Measurements from ENCODE around the gene KRT26. TPM values are rescaled to one million over a fixed set of nuclear protein-coding genes. Genes with fewer than 3 reads are reported as not detected.

Gene KRT26
- total and polyA plus RNA-seq, 2 experiments from 2014 or later, result not detected

DNA sequence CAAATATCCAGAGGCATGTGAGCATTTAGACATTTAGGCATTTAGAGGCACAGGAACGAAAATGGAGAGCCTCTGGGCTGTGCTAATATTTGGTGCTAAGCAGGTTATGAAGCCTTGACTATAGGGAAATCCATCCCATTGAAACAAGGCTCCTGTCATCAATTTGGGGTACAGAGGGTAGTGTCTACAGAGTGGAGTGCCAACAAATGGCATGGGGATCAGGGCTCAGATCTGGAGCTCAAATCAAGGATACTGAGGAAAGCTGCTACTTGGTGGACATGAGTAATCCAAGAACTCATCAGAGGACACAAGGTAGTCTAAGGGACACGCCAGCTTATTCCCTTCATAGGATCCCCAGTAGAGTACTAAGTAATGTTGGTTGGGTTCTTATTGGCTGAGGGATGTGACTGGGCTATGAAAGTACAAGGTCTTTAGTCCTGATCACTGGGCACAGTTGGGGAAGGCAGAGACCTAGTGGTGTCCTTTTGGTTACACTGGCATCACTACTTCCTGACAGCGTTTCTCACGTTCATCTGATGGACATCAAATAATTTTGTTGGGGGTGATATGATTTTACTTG lies 45.2 kb upstream of the KRT26 start (continued):
- TF ChIP-seq, protein P1, sequence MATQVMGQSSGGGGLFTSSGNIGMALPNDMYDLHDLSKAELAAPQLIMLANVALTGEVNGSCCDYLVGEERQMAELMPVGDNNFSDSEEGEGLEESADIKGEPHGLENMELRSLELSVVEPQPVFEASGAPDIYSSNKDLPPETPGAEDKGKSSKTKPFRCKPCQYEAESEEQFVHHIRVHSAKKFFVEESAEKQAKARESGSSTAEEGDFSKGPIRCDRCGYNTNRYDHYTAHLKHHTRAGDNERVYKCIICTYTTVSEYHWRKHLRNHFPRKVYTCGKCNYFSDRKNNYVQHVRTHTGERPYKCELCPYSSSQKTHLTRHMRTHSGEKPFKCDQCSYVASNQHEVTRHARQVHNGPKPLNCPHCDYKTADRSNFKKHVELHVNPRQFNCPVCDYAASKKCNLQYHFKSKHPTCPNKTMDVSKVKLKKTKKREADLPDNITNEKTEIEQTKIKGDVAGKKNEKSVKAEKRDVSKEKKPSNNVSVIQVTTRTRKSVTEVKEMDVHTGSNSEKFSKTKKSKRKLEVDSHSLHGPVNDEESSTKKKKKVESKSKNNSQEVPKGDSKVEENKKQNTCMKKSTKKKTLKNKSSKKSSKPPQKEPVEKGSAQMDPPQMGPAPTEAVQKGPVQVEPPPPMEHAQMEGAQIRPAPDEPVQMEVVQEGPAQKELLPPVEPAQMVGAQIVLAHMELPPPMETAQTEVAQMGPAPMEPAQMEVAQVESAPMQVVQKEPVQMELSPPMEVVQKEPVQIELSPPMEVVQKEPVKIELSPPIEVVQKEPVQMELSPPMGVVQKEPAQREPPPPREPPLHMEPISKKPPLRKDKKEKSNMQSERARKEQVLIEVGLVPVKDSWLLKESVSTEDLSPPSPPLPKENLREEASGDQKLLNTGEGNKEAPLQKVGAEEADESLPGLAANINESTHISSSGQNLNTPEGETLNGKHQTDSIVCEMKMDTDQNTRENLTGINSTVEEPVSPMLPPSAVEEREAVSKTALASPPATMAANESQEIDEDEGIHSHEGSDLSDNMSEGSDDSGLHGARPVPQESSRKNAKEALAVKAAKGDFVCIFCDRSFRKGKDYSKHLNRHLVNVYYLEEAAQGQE (IDR thresholded peaks at IDR 0.05; ENCODE audit: unreplicated experiment), result no peak
- no peak for TF ChIP-seq ETS1 (IDR thresholded peaks at IDR 0.05)
- TF ChIP-seq ZNF114 (CRISPR knock-in tag; IDR thresholded peaks at IDR 0.05), result no peak
- TF ChIP-seq CREB1 (CRISPR knock-in tag; IDR thresholded peaks at IDR 0.05; ENCODE audit: low read depth), result no peak
- no peak for TF ChIP-seq ZNF331 (CRISPR knock-in tag; IDR thresholded peaks at IDR 0.05; ENCODE audit: low read depth)

- H3K9me3 Mint-ChIP-seq, result no peaks in the 10 kb centered on the region; the same call in 2 of the 3 replicates
- peaks cover 8% of the 10 kb centered on the region; the same call in 2 of the 3 replicates for H3K36me3 Mint-ChIP-seq (ENCODE audit: low read depth)
- 0 out of 3 replicates have a peak, but pooled peaks cover 2% of the 10 kb centered on the region for H3K4me1 Mint-ChIP-seq
- Histone ChIP-seq H3K4me2 (no peak overlapping the region), H3K4me1 (ENCODE audit: insufficient read depth) (peaks cover 10% of the 10 kb centered on the region; the same call in 1 of the 2 replicates), H3K4me3 (no peak overlapping the region), H3F3A (replicated peaks; ENCODE audit: low read depth) (peaks cover 6% of the 10 kb centered on the region; the same call in 1 of the 2 replicates), H2AFZ (no peak overlapping the region), H4K20me1 (replicated peaks; ENCODE audit: insufficient read depth) (no peaks in the 10 kb centered on the region), H3K36me3 (ENCODE audit: insufficient read depth) (peaks cover 5% of the 10 kb centered on the region; the same call in 1 of the 2 replicates), H3K79me2 (replicated peaks; ENCODE audit: insufficient read depth) (no peaks in the 10 kb centered on the region), H3K9me2 (ENCODE audit: insufficient read depth) (peaks cover 2% of the 10 kb centered on the region; the same call in 1 of the 2 replicates), H3K27ac (ENCODE audit: low read depth) (no peak overlapping the region), H3K27me3 (ENCODE audit: insufficient read depth) (peaks cover 11% of the 10 kb centered on the region; the same call in 1 of the 2 replicates)
- no peak overlapping the region for H3K27ac Mint-ChIP-seq
- DNase-seq (ENCODE audit: low spot score) (no peak), ATAC-seq (no peak)
- H3K27me3 Mint-ChIP-seq (ENCODE audit: insufficient read depth, low read depth, poor library complexity), result peaks cover 3% of the 10 kb centered on the region
- no peak overlapping the region for H3K4me3 Mint-ChIP-seq
- TF ChIP-seq, protein P1 (IDR thresholded peaks at IDR 0.05; ENCODE audit: unreplicated experiment), result no peak
- TF ChIP-seq ETS1 (IDR thresholded peaks at IDR 0.05) (no peak), ZNF331 (CRISPR knock-in tag; IDR thresholded peaks at IDR 0.05; ENCODE audit: low read depth) (no peak), EZH2 (IDR thresholded peaks at IDR 0.05; ENCODE audit: low read depth, unreplicated experiment) (no peak)
- TF ChIP-seq, protein P2, sequence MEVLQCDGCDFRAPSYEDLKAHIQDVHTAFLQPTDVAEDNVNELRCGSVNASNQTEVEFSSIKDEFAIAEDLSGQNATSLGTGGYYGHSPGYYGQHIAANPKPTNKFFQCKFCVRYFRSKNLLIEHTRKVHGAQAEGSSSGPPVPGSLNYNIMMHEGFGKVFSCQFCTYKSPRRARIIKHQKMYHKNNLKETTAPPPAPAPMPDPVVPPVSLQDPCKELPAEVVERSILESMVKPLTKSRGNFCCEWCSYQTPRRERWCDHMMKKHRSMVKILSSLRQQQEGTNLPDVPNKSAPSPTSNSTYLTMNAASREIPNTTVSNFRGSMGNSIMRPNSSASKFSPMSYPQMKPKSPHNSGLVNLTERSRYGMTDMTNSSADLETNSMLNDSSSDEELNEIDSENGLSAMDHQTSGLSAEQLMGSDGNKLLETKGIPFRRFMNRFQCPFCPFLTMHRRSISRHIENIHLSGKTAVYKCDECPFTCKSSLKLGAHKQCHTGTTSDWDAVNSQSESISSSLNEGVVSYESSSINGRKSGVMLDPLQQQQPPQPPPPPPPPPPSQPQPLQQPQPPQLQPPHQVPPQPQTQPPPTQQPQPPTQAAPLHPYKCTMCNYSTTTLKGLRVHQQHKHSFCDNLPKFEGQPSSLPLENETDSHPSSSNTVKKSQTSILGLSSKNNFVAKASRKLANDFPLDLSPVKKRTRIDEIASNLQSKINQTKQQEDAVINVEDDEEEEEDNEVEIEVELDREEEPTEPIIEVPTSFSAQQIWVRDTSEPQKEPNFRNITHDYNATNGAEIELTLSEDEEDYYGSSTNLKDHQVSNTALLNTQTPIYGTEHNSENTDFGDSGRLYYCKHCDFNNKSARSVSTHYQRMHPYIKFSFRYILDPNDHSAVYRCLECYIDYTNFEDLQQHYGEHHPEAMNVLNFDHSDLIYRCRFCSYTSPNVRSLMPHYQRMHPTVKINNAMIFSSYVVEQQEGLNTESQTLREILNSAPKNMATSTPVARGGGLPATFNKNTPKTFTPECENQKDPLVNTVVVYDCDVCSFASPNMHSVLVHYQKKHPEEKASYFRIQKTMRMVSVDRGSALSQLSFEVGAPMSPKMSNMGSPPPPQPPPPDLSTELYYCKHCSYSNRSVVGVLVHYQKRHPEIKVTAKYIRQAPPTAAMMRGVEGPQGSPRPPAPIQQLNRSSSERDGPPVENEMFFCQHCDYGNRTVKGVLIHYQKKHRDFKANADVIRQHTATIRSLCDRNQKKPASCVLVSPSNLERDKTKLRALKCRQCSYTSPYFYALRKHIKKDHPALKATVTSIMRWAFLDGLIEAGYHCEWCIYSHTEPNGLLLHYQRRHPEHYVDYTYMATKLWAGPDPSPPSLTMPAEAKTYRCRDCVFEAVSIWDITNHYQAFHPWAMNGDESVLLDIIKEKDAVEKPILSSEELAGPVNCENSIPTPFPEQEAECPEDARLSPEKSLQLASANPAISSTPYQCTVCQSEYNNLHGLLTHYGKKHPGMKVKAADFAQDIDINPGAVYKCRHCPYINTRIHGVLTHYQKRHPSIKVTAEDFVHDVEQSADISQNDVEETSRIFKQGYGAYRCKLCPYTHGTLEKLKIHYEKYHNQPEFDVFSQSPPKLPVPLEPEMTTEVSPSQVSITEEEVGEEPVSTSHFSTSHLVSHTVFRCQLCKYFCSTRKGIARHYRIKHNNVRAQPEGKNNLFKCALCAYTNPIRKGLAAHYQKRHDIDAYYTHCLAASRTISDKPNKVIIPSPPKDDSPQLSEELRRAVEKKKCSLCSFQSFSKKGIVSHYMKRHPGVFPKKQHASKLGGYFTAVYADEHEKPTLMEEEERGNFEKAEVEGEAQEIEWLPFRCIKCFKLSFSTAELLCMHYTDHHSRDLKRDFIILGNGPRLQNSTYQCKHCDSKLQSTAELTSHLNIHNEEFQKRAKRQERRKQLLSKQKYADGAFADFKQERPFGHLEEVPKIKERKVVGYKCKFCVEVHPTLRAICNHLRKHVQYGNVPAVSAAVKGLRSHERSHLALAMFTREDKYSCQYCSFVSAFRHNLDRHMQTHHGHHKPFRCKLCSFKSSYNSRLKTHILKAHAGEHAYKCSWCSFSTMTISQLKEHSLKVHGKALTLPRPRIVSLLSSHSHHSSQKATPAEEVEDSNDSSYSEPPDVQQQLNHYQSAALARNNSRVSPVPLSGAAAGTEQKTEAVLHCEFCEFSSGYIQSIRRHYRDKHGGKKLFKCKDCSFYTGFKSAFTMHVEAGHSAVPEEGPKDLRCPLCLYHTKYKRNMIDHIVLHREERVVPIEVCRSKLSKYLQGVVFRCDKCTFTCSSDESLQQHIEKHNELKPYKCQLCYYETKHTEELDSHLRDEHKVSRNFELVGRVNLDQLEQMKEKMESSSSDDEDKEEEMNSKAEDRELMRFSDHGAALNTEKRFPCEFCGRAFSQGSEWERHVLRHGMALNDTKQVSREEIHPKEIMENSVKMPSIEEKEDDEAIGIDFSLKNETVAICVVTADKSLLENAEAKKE (CRISPR knock-in tag; IDR thresholded peaks at IDR 0.05), result no peak
Observed at GRCh38 chr17:40816569-40816968, 44.6 kb upstream of the KRT26 start.

Data from GM23338 (cell line).